GM23338 (cell line): Measurements from ENCODE around the gene PLIN4. TPM values are rescaled to one million over a fixed set of nuclear protein-coding genes. Genes with fewer than 3 reads are reported as not detected.
"Not testable (repeated sequence)": the region's sequence is repeated elsewhere in the genome, so short reads cannot be mapped to it uniquely, and the experiment has no call there.

Experiments used
- ATAC-seq: fragments of 200-7000 bp; cut with Tn5 transposase; 3 replicates; pipeline ENCODE4 v1.9.1; 2020
- DNase-seq: peaks from one replicate; pipeline ENCODE4 v3.0.0-alpha.2; 2015; ENCODE audit warnings: low spot score
- H2AFZ ChIP-seq: fragments of 200-600 bp; sonication (generic); 2 replicates; pipeline ENCODE4 v1.8.0; 2016; ENCODE audit warnings: antibody characterized with exemption, mild to moderate bottlenecking, moderate library complexity
- H3F3A ChIP-seq: fragments of 200-600 bp; sonication (generic); replicated peaks from 2 replicates; pipeline ENCODE4 v1.8.0; 2017; ENCODE audit warnings: antibody characterized with exemption, mixed run types, low read depth
- H3K27ac ChIP-seq: fragments of 200-600 bp; sonication (generic); 2 replicates; pipeline ENCODE4 v1.6.1; 2016; ENCODE audit warnings: low read depth
- H3K27me3 ChIP-seq: fragments of 200-600 bp; sonication (generic); 2 replicates; pipeline ENCODE4 v1.8.0; 2016; ENCODE audit warnings: mild to moderate bottlenecking, mixed run types, moderate library complexity; ENCODE audit not compliant: insufficient read depth
- H3K36me3 ChIP-seq: fragments of 200-600 bp; sonication (generic); 2 replicates; pipeline ENCODE4 v1.8.0; 2016; ENCODE audit warnings: mild to moderate bottlenecking; ENCODE audit not compliant: insufficient read depth
- H3K4me1 ChIP-seq: fragments of 200-600 bp; sonication (generic); 2 replicates; pipeline ENCODE4 v1.8.0; 2016; ENCODE audit warnings: mild to moderate bottlenecking, moderate library complexity; ENCODE audit not compliant: insufficient read depth
- H3K4me2 ChIP-seq: fragments of 200-600 bp; sonication (generic); 2 replicates; pipeline ENCODE4 v1.7.1; 2017; ENCODE audit warnings: mixed run types
- H3K4me3 ChIP-seq: fragments of 200-600 bp; sonication (generic); 2 replicates; pipeline ENCODE4 v1.6.1; 2016; ENCODE audit warnings: mixed run types
- H3K79me2 ChIP-seq: fragments of 200-600 bp; sonication (generic); replicated peaks from 2 replicates; pipeline ENCODE4 v1.8.0; 2017; ENCODE audit warnings: mild to moderate bottlenecking; ENCODE audit not compliant: insufficient read depth
- H3K9me2 ChIP-seq: fragments of 200-600 bp; sonication (generic); 2 replicates; pipeline ENCODE4 v1.8.0; 2017; ENCODE audit not compliant: insufficient read depth
- H4K20me1 ChIP-seq: fragments of 200-600 bp; sonication (generic); replicated peaks from 2 replicates; pipeline ENCODE4 v1.8.0; 2017; ENCODE audit warnings: mild to moderate bottlenecking; ENCODE audit not compliant: insufficient read depth
- H3K27ac Mint-ChIP-seq: 2 replicates; pipeline ENCODE4 v1.8.0; 2020; ENCODE audit warnings: inconsistent platforms, mild to moderate bottlenecking, moderate library complexity, mixed read lengths
- H3K27me3 Mint-ChIP-seq: 3 replicates; pipeline ENCODE4 v1.8.0; 2022; ENCODE audit warnings: low read depth, mild to moderate bottlenecking, moderate library complexity, mixed read lengths, inconsistent platforms; ENCODE audit not compliant: insufficient read depth, poor library complexity
- H3K36me3 Mint-ChIP-seq: 3 replicates; pipeline ENCODE4 v1.8.0; 2021; ENCODE audit warnings: low read depth, mild to moderate bottlenecking, inconsistent platforms, moderate library complexity, mixed read lengths
- H3K4me1 Mint-ChIP-seq: 3 replicates; pipeline ENCODE4 v1.8.0; 2020; ENCODE audit warnings: mild to moderate bottlenecking, inconsistent platforms, mixed read lengths
- H3K4me3 Mint-ChIP-seq: 3 replicates; pipeline ENCODE4 v1.8.0; 2021; ENCODE audit warnings: moderate library complexity, mild to moderate bottlenecking, inconsistent platforms, mixed read lengths
- H3K9me3 Mint-ChIP-seq: 3 replicates; pipeline ENCODE4 v1.8.0; 2020; ENCODE audit warnings: moderate library complexity, mild to moderate bottlenecking, inconsistent platforms, mixed read lengths
- CREB1 ChIP-seq: fragments of 250-450 bp; sonication (Bioruptor Pico); IDR thresholded peaks from 2 replicates; pipeline ENCODE4 v1.5.0; 2020; ENCODE audit warnings: low read depth, mild to moderate bottlenecking, moderate library complexity
- CTCF ChIP-seq, 2 experiments: fragments of 200-600 bp in 1 of 2; sonication (generic) in 1 of 2; conservative IDR thresholded peaks; 2 replicates each; pipeline versions ENCODE4 v1.5.1 to v1.6.1; 2016 to 2017; ENCODE audit warnings: antibody characterized with exemption in 2 of 2, low read depth in 2 of 2, mild to moderate bottlenecking in 2 of 2, moderate library complexity in 1 of 2
- EZH2 ChIP-seq: fragments of 200-600 bp; sonication (generic); IDR thresholded peaks from one replicate; pipeline ENCODE4 v1.8.0; 2017; ENCODE audit warnings: antibody characterized with exemption, mild to moderate bottlenecking, low read depth; ENCODE audit not compliant: unreplicated experiment
- JUNB ChIP-seq: IDR thresholded peaks from one replicate; pipeline ENCODE4 v1.6.1; 2016; ENCODE audit warnings: antibody characterized with exemption; ENCODE audit not compliant: unreplicated experiment
- STAT1 ChIP-seq: IDR thresholded peaks from one replicate; pipeline ENCODE4 v1.6.1; 2016; ENCODE audit warnings: antibody characterized with exemption; ENCODE audit not compliant: unreplicated experiment
- ZNF114 ChIP-seq: fragments of 250-450 bp; sonication (Bioruptor Pico); IDR thresholded peaks from 2 replicates; pipeline ENCODE4 v1.5.0; 2020; ENCODE audit warnings: mild to moderate bottlenecking, moderate library complexity
- ZNF331 ChIP-seq: fragments of 250-450 bp; sonication (Bioruptor Pico); IDR thresholded peaks from 2 replicates; pipeline ENCODE4 v1.5.0; 2020; ENCODE audit warnings: low read depth, mild to moderate bottlenecking, moderate library complexity
- polyA plus RNA-seq: library from polyadenylated mRNA; unstranded; fragments of >200 nt; fragmentation: Nextera tagmentation; extraction: Ambion mirVana; gene quantifications from 2 replicates; pipeline ENCODE4 v1.2.1, GENCODE V29; 2016
- total RNA-seq: library from RNA; depleted of rRNA; stranded (reverse); fragments of >200 nt; shearing (Covaris generic); gene quantifications from 2 replicates; pipeline ENCODE4 v1.2.3, GENCODE V29; 2014

Gene PLIN4
- total and polyA plus RNA-seq, 2 experiments from 2014 or later: 0.19 to 0.59 TPM

GRCh38 chr19:4528843-4529242, 10.6 kb upstream of the PLIN4 start:
- Mint-ChIP-seq H3K27me3 (peaks cover 12% of the 10 kb centered on the region), H3K4me3 (no peak overlapping the region), H3K36me3 (no peaks in the 10 kb centered on the region), H3K27ac (no peak overlapping the region), H3K9me3 (no peaks in the 10 kb centered on the region), H3K4me1 (no peaks in the 10 kb centered on the region)
- Histone ChIP-seq H3K4me1 (no peaks in the 10 kb centered on the region), H2AFZ (no peak overlapping the region), H3K9me2 (no peaks in the 10 kb centered on the region), H3K4me2 (no peak overlapping the region), H3K4me3 (no peak overlapping the region), H3K79me2 (no peaks in the 10 kb centered on the region), H3K27ac (no peak overlapping the region), H3K36me3 (no peaks in the 10 kb centered on the region), H4K20me1 (no peaks in the 10 kb centered on the region; the same call in 1 of the 2 replicates), H3F3A (no peaks in the 10 kb centered on the region), H3K27me3 (peaks cover 6% of the 10 kb centered on the region)
- DNase-seq (no peak), ATAC-seq (no peak)
- TF ChIP-seq ZNF331 (CRISPR knock-in tag) (no peak), JUNB (no peak), CTCF (conservative IDR thresholded peaks at IDR 0.05; ENCODE audit: low read depth in 2 of 2) (no peak), ZNF114 (CRISPR knock-in tag) (no peak), STAT1 (no peak), EZH2 (no peak)

- H3K9me2 ChIP-seq, H2AFZ ChIP-seq, H3K27me3 ChIP-seq, H3K4me1 ChIP-seq, H3K27ac ChIP-seq, DNase-seq, H3K27ac Mint-ChIP-seq, H3K9me3 Mint-ChIP-seq, H3F3A ChIP-seq, H3K27me3 Mint-ChIP-seq, H3K4me1 Mint-ChIP-seq, H3K36me3 ChIP-seq, H3K4me3 Mint-ChIP-seq, H3K79me2 ChIP-seq, H3K36me3 Mint-ChIP-seq, H4K20me1 ChIP-seq, H3K4me3 ChIP-seq, ATAC-seq, H3K4me2 ChIP-seq: not testable (repeated sequence)
These were observed 9.1 kb upstream of the PLIN4 start for GRCh38 chr19:4527377-4527776.

DNA sequence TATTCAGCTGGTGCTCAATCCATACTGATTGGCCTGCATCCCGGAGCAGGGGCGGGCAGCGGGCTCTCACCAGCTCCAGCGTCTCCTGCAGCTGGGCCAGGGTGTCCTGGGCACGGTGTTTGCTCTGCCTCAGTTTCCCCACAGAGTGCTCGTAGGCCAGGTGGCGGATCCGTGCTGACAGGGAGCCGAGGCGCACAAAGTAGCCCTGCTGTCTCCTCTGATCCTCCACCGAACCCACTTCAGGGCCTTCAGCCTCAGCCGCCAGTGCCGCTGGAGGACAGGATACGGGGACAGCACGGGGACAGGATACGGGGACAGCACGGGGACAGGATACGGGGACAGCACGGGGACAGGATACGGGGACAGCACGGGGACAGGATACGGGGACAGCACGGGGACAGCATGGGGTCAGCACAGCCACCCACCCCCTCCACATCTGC, 7.3 kb upstream of the PLIN4 start:
- no peak overlapping the region for H3K4me3 Mint-ChIP-seq
- peaks cover 12% of the 10 kb centered on the region for H3K27me3 Mint-ChIP-seq
- no peak overlapping the region for H3K4me2 ChIP-seq
- ATAC-seq (no peak; the same call in 2 of the 3 replicates), DNase-seq (no peak)
- H3K4me1 ChIP-seq: no peaks in the 10 kb centered on the region
- no peaks in the 10 kb centered on the region for H3K36me3 Mint-ChIP-seq
- no peak overlapping the region for H3K4me3 ChIP-seq
- no peak for TF ChIP-seq CREB1 (CRISPR knock-in tag)
- H4K20me1 ChIP-seq: no peaks in the 10 kb centered on the region; the same call in 1 of the 2 replicates
- no peaks in the 10 kb centered on the region for H3K4me1 Mint-ChIP-seq
- H3K9me2 ChIP-seq: no peaks in the 10 kb centered on the region
- no peaks in the 10 kb centered on the region for H3K79me2 ChIP-seq
- no peaks in the 10 kb centered on the region for H3K9me3 Mint-ChIP-seq
- no peak overlapping the region for H2AFZ ChIP-seq
- H3K27me3 ChIP-seq: 0 out of 2 replicates have a peak, but pooled peaks cover 6% of the 10 kb centered on the region
- no peak overlapping the region for H3K27ac ChIP-seq
- H3K27ac Mint-ChIP-seq: no peak overlapping the region
- no peaks in the 10 kb centered on the region for H3F3A ChIP-seq
- H3K36me3 ChIP-seq: no peaks in the 10 kb centered on the region
